IPS-NIHi7 (cell line): ENCODE data around the gene CREB3L2.

ENCODE experiments used
- DNase-seq: peaks from one replicate; pipeline ENCODE4 v3.0.0; 2012; ENCODE audit warnings: mixed read lengths; ENCODE audit errors: extremely low spot score

CREB3L2 gene

GRCh38 chr7:138009350-138009653 is 7.4 kb upstream of the CREB3L2 start:
- DNase-seq = no peak

- peak; percentile 50 for DNase-seq
Observed at GRCh38 chr7:138008588-138009349, 6.9 kb upstream of the CREB3L2 start.

GRCh38 chr7:138008019-138008587 is 6.2 kb upstream of the CREB3L2 start:
- no peak for DNase-seq

- DNase-seq = no peak
Observed at GRCh38 chr7:138006106-138006505, 4.2 kb upstream of the CREB3L2 start.

GRCh38 chr7:138004936-138005335 is 3.0 kb upstream of the CREB3L2 start:
- DNase-seq = no peak

- DNase-seq = no peak
Observed at GRCh38 chr7:138004046-138004445, 2.2 kb upstream of the CREB3L2 start.

- DNase-seq = no peak
Observed at GRCh38 chr7:138002828-138003189, 923 bp upstream of the CREB3L2 start.

GRCh38 chr7:138002096-138002827 is 376 bp upstream of the CREB3L2 start:
- DNase-seq = peak; percentile 96

- DNase-seq = peak; percentile 32
Observed at GRCh38 chr7:138000081-138000701, 1.7 kb downstream of the CREB3L2 start.

- DNase-seq = no peak
Observed at GRCh38 chr7:137999496-138000080, 2.3 kb downstream of the CREB3L2 start.

- peak; percentile 0 for DNase-seq
Observed at GRCh38 chr7:137998250-137998649, 3.6 kb downstream of the CREB3L2 start.

- DNase-seq = no peak
Observed at GRCh38 chr7:137996871-137997270, 5.0 kb downstream of the CREB3L2 start.

- no peak for DNase-seq
Observed at GRCh38 chr7:137996386-137996851, 5.5 kb downstream of the CREB3L2 start.

GRCh38 chr7:137994216-137994615 is 7.7 kb downstream of the CREB3L2 start:
- no peak for DNase-seq

GRCh38 chr7:137993395-137993743 is 8.5 kb downstream of the CREB3L2 start:
- no peak for DNase-seq

GRCh38 chr7:137992550-137993394 is 9.1 kb downstream of the CREB3L2 start:
- peak; percentile 9 for DNase-seq

- no peak for DNase-seq
Observed at GRCh38 chr7:137992104-137992549, 9.8 kb downstream of the CREB3L2 start.

- DNase-seq = no peak
Observed at GRCh38 chr7:137990251-137990941, 11.5 kb downstream of the CREB3L2 start.

- no peak for DNase-seq
Observed at GRCh38 chr7:137989590-137989989, 12.3 kb downstream of the CREB3L2 start.

- DNase-seq = no peak
Observed at GRCh38 chr7:137989094-137989493, 12.8 kb downstream of the CREB3L2 start.

- DNase-seq = no peak
Observed at GRCh38 chr7:137987968-137988367, 13.9 kb downstream of the CREB3L2 start.
